Vagina (tissue), 2 donors: Measurements from ENCODE around the gene CAPN15.

ENCODE experiments used
- CTCF ChIP-seq, 3 experiments: fragments of 450-650 bp in 2 of 3; fragments of 200-600 bp in 1 of 3; sonication (generic) in 1 of 3; IDR thresholded peaks; one replicate each; pipeline ENCODE4 v1.5.1; 2017 to 2019; ENCODE audit warnings: antibody characterized with exemption in 3 of 3, mild to moderate bottlenecking in 2 of 3, moderate library complexity in 2 of 3
- POLR2A ChIP-seq, 2 donors: fragments of 450-650 bp; IDR thresholded peaks; one replicate each; pipeline ENCODE4 v1.6.1; 2017; ENCODE audit warnings: antibody characterized with exemption in 2 of 2, mild to moderate bottlenecking in 2 of 2, moderate library complexity in 2 of 2
- POLR2AphosphoS5 ChIP-seq, 2 donors: sonication (generic); formaldehyde crosslinking; IDR thresholded peaks; one replicate each; pipeline ENCODE4 v1.9.0; 2017; ENCODE audit warnings: antibody characterized with exemption in 2 of 2, mild to moderate bottlenecking in 2 of 2, low read depth in 1 of 2; ENCODE audit not compliant: insufficient read depth in 1 of 2

GRCh38 chr16:515175-515938 is 12.2 kb upstream of the CAPN15 start:
- TF ChIP-seq CTCF (IDR thresholded peaks at IDR 0.05) (no peak), POLR2A (IDR thresholded peaks at IDR 0.05) (no peak), POLR2AphosphoS5 (IDR thresholded peaks at IDR 0.05; ENCODE audit: insufficient read depth in 1 of 2, low read depth in 1 of 2) (no peak)
